Stimulated activated CD4-positive, alpha-beta T cell treated with anti-CD3 and anti-CD28 coated beads, Interleukin-15, amount 100 ng/mL, for 48 hours (primary cell): ENCODE data around the gene ADAMTS14.
"Not testable (repeated sequence)": the region's sequence is repeated elsewhere in the genome, so short reads cannot be mapped to it uniquely, and the experiment has no call there.

Experiments
- DNase-seq, 2 donors: peaks; one replicate each; pipeline ENCODE4 v3.0.0-alpha.2; 2020; ENCODE audit warnings: low read depth in 2 of 2

ADAMTS14 gene

DNA sequence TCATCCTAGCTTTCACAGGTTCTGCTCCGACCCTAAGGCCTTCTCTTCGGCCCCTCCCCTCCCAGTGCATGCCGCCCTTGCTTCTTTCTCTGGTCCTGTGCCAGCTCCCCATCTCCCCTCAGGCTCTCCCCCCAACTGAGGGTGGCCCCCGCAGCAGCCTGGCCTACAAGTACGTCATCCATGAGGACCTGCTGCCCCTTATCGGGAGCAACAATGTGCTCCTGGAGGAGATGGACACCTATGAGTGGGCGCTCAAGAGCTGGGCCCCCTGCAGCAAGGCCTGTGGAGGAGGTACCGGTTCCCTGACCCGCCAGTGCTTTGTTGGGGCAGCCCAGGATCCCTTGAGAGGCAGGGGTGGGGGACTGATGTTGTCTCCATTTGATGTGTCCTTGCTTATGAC, 79.0 kb downstream of the ADAMTS14 start:
- no peak for DNase-seq

DNA sequence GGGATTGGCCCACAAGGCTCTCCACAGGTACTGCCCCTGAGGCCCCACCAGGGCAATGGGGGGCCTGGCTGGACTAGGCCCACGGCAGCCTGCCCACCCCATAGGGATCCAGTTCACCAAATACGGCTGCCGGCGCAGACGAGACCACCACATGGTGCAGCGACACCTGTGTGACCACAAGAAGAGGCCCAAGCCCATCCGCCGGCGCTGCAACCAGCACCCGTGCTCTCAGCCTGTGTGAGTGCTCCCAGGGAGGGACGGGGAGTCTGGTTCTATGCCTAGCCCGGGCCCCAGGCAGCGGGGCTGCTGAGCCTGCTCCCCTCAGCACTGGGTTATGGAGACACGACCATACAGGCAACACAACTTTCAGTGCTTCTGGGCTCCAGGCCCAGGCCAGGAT, 79.7 kb downstream of the ADAMTS14 start:
- DNase-seq = no peak

DNA sequence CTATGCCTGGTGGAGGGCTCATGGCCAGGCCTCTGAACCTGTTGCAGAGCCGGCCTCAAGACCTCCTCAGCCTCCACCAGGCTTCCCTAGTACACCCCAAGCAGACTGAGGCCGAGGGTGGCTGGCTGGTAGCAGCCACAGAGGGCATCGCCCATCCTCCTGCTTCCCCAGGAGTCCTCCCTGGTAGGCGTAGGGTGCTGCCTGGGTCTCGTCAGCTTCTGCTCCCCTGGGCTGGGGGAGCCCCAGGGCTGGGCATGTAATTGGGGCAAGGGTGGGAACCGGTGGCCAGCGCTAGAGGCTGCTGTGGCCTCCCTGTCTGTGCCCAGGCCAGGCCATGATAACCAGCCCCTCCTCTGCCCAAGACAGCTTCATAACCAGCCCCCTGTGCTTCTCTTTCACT, 80.3 kb downstream of the ADAMTS14 start:
- no peak for DNase-seq

DNA sequence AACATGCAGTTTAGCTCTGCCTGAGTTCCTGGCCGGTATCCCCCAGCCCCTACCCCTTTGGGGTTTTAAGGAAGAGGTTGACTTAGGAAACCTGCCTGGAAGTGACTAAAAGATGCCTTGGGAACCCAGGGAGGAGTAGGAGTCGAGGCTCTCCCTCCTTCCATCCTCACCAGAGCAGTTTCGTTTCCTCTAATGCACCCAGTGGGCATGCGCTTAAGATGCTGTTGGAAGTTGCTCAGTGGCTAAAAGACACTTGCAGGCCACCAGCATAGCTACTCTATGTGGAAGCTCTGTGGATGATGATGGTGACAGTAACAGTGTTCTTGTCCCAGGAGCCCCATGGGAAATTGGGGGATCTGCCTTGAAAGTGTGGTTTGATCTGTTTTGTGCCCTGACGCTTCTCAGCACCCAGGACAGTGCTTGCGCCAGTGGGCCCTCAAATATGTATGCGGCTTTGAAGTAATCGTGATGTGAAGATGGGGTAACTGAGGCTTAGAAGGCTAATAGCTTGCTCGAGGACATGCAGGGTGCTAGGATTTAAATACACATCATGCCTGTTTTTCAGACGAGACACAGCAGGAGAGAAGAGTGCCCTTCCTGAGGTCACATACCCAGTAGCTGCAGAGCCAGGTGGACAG, 80.8 kb downstream of the ADAMTS14 start:
- no peak for DNase-seq

DNA sequence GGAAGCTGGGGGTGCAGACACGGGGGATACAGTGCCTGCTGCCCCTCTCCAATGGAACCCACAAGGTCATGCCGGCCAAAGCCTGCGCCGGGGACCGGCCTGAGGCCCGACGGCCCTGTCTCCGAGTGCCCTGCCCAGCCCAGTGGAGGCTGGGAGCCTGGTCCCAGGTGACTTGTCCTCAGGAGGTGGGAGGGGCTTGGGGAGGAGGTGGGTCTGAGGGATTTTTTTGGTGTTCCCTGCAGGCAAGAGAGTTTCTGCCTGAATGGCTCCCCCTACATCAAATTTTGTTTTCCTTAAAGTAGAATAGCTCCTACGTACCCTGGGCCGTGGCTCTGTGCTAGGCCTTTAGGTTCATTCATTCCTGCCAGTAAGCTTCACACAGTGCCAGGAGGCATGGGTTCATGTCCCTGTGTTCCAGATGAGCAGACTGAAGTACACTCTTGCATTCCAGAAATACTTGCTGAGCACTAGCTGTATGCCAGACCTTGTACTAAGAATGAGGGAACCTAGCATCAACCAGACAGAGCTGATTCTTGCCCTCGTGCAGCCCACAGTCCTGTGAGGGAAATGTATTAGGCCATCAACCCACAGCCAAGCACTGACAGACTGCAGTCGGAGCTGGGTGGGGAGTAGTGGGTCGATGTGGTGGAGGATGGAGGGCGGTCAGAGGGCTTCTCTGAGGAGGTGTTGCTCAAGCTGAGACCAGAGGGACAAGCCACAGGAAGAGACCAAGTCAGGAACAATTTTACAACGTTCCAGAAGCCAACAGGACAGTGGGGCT, 81.7 kb downstream of the ADAMTS14 start:
- no peak for DNase-seq

DNA sequence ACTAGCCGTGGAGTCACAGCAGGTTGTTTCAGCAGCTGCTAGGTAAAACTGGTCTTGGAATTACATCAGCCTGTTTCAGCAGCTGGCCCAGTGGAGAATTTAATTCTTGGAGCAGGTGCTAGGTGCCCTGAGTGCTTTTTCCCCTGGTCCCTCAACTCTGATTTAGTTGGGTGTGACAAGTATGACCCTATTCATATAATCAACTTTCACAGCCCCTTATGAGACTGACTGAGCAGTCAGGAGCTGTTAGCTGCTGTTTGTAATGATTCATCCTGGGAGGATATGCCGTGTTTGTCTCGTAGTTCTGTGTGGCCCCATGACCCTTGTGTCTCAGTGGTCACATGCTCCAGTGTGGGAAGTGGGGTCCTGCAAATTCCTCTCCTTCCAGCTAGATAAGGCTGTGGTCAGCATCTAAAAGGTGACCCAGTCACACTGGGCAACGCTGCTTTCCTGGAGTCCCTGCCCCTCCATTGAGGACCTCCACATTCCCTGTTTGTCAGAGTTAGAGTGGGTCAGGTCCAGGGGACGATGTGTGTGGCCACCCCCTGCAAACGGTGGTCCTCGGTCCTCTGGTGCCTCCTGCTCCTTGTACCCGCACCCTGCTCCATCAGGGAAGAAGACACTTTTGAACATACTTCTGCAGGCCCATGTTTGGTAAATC, 84.5 kb downstream of the ADAMTS14 start:
- DNase-seq = no peak

DNA sequence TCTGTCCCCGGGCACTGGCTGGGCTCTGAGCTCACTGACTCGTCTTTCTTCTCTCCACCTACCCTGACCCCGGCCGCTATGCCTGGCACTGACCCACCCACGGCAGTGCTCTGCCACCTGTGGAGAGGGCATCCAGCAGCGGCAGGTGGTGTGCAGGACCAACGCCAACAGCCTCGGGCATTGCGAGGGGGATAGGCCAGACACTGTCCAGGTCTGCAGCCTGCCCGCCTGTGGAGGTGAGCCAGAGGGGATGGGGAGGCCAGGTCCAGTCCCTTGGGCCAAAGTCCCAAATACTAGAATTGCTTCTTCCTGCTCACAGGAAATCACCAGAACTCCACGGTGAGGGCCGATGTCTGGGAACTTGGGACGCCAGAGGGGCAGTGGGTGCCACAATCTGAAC, 85.5 kb downstream of the ADAMTS14 start:
- DNase-seq = no peak

DNA sequence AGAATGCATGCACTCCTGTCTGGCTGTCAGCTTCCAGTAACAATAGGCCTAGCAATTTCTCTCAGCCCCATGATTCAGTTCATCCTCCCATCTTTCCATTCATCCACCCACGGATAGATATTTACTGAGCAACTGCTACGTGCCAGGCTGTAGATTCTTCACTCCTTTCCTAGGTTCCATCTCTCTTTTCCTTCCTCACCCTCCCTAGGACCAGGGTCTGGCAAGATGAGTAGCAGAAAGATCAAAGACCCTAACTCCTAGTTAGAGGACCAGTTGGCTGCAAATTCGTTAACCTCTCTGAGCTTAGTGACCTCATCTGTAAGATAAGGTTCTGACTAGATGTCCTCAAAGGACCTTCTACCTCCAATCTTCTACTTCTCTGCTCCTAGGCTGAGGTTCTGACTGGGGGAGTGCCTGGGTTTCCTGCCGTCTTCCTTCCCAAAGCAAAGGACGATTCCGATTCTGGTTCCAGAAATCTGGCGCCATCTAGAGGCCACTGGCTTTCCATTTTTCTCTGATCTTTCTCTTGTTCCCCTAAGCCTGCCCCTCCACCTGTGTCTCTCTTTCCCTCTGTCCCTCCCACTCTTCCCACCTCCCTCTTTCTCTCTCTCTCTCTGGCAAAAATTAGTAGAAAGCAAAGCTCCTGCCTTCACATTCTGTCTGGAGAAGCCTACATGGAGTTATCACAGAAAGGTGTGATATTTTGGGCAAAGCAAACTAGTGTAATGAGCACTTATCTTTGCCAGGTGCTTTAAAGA, 86.6 kb downstream of the ADAMTS14 start:
- peak; percentile 21 to 52 for DNase-seq

DNA sequence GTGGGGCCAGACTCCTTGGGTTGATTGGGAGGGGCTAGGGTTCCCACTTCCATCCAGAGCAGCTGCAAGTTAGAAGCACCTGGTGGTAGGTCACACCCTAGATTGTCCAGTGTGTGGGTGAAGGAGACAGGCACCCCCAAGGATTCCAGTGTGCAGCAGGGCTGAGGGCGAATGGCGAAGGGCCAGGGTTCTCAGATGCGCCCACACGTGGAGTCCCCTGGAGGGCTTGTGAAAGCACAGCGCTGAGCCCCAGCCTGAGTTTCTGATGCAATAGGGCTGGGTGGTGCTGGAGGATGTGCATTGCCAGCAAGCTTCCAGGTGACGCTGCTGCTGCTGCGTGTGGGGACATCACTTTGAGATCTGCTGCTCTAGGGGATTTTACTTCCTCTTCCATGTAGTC, 87.5 kb downstream of the ADAMTS14 start:
- DNase-seq = no peak

DNA sequence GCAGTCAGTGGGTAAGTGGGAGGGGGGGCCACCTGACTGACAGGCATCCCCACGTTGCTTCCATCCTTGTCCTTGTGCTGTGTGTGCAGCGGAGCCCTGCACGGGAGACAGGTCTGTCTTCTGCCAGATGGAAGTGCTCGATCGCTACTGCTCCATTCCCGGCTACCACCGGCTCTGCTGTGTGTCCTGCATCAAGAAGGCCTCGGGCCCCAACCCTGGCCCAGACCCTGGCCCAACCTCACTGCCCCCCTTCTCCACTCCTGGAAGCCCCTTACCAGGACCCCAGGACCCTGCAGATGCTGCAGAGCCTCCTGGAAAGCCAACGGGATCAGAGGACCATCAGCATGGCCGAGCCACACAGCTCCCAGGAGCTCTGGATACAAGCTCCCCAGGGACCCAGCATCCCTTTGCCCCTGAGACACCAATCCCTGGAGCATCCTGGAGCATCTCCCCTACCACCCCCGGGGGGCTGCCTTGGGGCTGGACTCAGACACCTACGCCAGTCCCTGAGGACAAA, 88.0 kb downstream of the ADAMTS14 start:
- DNase-seq = no peak

DNA sequence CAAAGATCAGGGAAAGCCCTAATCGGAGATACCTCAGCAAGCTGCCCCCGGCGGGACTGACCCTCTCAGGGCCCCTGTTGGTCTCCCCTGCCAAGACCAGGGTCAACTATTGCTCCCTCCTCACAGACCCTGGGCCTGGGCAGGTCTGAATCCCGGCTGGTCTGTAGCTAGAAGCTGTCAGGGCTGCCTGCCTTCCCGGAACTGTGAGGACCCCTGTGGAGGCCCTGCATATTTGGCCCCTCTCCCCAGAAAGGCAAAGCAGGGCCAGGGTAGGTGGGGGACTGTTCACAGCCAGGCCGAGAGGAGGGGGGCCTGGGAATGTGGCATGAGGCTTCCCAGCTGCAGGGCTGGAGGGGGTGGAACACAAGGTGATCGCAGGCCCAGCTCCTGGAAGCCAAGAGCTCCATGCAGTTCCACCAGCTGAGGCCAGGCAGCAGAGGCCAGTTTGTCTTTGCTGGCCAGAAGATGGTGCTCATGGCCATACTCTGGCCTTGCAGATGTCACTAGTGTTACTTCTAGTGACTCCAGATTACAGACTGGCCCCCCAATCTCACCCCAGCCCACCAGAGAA, 88.8 kb downstream of the ADAMTS14 start:
- DNase-seq = no peak

DNA sequence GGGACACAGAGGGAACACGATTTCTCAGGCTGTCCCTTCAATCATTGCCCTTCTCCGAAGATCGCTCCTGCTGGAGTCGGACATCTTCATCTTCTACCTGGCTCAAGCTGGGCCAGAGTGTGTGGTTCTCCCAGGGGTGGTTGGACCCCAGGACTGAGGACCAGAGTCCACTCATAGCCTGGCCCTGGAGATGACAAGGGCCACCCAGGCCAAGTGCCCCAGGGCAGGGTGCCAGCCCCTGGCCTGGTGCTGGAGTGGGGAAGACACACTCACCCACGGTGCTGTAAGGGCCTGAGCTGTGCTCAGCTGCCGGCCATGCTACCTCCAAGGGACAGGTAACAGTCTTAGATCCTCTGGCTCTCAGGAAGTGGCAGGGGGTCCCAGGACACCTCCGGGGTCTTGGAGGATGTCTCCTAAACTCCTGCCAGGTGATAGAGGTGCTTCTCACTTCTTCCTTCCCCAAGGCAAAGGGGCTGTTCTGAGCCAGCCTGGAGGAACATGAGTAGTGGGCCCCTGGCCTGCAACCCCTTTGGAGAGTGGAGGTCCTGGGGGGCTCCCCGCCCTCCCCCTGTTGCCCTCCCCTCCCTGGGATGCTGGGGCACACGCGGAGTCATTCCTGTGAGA, 89.5 kb downstream of the ADAMTS14 start:
- no peak for DNase-seq

DNA sequence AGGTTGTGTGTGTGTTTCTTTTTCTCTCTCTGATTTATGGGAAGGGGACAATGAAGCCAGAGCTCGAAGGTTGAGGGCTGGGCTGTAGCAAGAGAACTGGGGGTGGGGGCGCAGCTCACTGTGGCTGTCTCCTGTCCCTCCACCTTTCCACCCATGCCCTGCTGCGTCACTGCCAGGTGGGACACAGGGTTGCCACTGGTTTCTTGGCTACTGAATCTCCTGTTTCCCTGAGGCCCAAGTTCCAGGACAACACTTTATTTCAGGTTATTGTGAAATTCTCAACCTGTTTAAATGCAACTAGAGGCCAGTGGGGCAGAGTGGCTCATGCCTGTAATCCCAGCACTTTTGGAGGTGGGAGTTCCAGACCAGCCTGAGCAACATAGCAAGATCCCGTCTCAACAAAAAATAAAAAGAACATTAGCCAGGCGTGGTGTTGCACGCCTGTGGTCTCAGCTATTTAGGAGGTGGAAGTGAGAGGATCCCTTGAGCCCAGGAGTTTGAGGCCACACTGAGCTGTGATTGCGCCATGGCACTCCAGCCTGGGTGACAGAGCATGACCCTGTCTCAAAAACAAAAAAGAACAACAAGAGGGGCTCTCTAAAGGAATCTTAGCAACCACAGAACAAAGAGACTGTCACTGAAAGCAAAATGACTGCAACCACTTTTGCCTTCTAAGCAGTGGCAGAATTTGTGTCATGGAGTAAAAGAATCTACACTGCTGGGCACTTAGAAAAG, 90.3 kb downstream of the ADAMTS14 start:
- no peak for DNase-seq

DNA sequence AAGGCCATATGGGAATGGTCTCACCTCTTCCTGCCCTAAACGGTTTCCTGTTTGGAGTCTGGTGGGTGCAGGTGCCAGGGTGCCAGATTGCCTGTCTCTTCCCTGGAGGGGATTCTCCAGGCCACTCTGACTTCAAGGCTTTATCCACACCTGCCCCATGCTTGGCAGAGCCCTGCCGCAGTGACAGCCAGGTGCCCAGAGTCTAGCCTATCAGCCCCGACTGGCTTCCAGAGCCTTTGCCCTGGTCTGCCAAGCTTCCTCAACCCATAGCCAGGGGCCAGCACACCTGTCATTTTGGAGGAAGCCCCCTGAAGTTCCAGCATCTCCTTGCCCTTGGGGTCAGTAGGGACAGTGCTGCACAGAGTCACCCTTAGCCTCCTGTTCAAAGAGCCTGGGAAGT, 91.3 kb downstream of the ADAMTS14 start:
- no peak for DNase-seq

DNA sequence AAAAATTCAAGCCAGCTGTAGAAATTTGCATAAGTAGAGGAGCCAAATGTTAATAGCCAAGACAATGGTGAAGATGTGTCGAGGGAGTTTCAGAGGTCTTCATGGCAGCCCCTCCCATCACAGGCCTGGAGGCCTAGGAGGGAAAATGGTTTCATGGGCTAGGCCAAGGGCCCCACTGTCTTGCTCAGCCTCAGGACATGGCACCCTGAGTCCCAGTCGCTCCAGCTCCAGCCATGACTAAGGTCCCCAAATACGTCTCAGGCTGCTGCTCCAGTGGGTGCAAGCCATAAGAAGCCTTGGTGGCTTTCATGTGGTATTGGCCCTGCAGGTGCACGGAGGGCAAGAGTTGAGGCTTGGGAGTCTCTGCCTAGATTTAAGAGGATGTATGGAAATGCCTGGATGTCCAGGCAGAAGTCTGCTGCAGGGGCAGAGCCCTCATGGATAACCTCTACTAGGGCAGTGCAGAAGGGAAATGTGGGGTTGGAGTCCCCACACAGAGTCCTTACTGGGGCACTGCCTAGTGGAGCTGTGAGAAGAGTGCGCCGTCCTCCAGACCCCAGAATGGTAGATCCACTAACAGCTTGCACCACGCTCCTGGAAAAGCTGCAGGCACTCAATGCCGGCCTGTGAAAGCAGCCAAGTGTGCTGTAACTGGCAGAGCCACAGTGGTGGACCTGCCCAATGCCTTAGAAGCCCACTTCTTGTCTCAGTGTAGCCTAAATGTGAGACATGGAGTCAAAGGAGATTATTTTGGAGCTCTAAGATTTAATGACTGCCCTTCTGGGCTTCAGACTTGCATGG, 93.7 kb downstream of the ADAMTS14 start:
- DNase-seq = no peak

DNA sequence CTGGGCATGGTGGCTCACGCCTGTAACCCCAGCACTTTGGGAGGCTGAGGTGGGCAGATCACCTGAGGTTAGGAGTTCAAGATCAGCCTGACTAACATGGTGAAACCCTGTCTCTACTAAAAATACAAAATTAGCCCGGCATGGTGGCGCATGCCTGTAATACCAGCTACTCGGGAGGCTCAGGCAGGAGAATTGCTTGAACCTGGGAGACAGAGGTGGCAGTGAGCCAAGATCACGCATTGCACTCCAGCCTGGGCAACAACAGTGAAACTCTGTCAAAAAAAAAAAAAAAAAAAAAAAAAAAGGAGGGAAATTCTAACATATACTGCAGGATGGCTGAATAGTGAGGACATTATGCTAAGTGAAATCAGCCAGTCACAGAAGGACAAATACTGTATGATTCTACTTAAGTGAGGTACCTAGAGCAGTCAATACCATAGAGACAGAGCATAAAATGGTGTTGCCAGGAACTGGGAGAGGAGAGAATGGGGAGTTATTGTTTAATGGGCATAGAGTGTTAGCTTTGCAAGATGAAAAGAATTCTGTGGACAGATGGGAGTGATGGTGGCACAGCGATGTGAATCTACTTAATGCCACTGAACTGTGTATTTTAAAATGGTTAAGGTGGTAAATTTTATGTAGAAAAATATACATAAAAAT, 95.8 kb downstream of the ADAMTS14 start:
- not testable (repeated sequence) for DNase-seq

DNA sequence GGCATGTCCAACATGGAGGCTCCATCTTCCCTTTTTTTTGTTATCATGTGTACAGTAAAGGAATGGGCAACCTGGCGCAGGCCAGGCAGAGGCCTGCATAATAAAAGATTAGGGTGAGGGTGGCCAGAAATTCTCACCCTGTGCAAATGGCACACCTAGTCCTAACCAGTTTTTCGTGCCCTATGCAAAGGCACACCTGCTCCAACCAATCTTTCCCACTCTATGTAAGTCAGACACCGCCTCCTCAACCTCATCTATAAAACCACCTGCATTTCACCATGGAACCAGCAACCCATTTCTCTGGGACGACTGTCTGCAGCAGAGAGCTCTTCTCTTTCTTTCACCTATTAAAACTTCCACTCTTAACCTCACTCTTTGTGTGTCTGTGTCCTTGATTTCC, 96.8 kb downstream of the ADAMTS14 start:
- no peak for DNase-seq

DNA sequence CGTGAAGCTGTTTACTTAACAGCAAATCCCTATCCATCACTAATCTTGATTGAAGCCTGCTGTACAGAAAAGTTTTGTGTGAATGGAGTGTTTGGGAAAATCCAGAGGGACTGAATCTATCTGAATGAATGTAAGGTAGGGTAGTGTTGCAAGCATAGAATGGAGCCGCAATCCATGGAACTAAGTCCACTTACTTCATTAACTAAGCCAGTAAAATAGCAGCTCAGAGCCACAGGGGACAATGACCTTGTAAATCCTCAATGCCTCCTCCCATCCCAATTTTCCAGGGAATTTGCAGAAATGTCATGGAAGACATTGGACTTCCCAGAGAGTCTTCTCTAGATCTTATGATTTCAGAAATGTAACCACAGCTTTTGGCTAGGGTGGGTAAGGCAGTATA, 97.7 kb downstream of the ADAMTS14 start:
- no peak for DNase-seq

DNA sequence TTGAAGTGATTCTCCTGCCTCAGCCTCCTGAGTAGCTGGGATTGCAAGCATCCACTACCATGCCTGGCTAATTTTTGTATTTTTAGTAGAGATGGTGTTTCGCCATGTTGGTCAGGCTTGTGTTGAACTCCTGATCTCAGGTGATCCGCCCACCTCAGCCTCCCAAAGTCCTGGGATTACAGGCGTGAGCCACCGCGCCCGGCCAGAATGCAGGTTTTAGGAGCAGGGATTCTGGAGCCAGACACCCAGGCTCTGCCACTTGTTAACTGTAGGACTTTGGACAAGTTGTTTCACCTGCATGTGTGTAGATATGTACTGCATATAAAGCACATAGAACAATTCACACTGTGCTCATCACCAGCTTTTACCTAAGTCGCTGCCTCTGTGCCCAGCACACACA, 98.2 kb downstream of the ADAMTS14 start:
- not testable (repeated sequence) for DNase-seq
